ENCODE measurements around the gene TMEM150A.

GRCh38 chr2:85553184-85553583, 49.3 kb downstream of the TMEM150A start:
- TF ChIP-seq, protein P1, sequence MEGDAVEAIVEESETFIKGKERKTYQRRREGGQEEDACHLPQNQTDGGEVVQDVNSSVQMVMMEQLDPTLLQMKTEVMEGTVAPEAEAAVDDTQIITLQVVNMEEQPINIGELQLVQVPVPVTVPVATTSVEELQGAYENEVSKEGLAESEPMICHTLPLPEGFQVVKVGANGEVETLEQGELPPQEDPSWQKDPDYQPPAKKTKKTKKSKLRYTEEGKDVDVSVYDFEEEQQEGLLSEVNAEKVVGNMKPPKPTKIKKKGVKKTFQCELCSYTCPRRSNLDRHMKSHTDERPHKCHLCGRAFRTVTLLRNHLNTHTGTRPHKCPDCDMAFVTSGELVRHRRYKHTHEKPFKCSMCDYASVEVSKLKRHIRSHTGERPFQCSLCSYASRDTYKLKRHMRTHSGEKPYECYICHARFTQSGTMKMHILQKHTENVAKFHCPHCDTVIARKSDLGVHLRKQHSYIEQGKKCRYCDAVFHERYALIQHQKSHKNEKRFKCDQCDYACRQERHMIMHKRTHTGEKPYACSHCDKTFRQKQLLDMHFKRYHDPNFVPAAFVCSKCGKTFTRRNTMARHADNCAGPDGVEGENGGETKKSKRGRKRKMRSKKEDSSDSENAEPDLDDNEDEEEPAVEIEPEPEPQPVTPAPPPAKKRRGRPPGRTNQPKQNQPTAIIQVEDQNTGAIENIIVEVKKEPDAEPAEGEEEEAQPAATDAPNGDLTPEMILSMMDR (IDR thresholded peaks at IDR 0.05) = no peak
- no peak for TF ChIP-seq ZFX (IDR thresholded peaks at IDR 0.05; ENCODE audit: borderline replicate concordance)
